ENCODE measurements around the gene SCN1B. TPM values are rescaled to one million over a fixed set of nuclear protein-coding genes. Genes with fewer than 3 reads are reported as not detected.

SCN1B gene
- total RNA-seq, 1 donor from 2014 or later, result 8.6 TPM

GRCh38 chr19:35042954-35043604 is 12.8 kb downstream of the SCN1B start:
- H3K4me1 ChIP-seq, result peaks cover 32% of the 10 kb centered on the region
- TF ChIP-seq CTCF (IDR thresholded peaks at IDR 0.05) (no peak), POLR2A (IDR thresholded peaks at IDR 0.05) (no peak), POLR2AphosphoS5 (IDR thresholded peaks at IDR 0.05; ENCODE audit: insufficient read depth in 1 of 2, low read depth in 1 of 2) (no peak)
- H3K27me3 ChIP-seq, result no peaks in the 10 kb centered on the region
- no peak overlapping the region for H3K4me3 ChIP-seq
- intact Hi-C loops (cut with DNase I), result no loop called here
- no peaks in the 10 kb centered on the region for H3K36me3 ChIP-seq
- DNase-seq (ENCODE audit: extremely low spot score in 2 of 2), result no peak
- H3K27ac ChIP-seq, result no peak overlapping the region
- H3K9me3 ChIP-seq, result no peaks in the 10 kb centered on the region

DNA sequence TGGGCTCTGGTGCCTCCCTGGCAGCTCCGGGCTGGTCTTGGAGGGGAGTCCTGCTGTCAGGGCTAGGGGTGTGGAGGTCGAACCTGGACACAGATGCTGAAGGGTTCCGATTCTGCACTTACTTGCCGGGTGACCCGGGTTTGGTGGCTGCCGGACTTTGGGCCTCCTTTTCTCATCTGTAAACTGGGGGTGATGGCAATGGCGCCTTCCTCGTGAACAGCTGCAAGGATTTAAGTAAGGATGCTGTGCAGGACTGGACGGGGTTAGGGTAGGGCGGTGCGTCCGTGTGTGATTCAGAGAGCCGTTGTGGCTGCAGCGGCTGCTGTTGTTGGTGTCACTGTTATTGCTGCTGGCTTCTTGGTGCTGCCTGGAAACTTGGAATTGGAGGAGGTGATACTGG is 13.6 kb downstream of the SCN1B start:
- peaks cover 32% of the 10 kb centered on the region for H3K4me1 ChIP-seq
- H3K9me3 ChIP-seq, result no peaks in the 10 kb centered on the region
- no peak for DNase-seq (ENCODE audit: extremely low spot score in 2 of 2)
- no peak overlapping the region for H3K4me3 ChIP-seq
- no peak for TF ChIP-seq CTCF (IDR thresholded peaks at IDR 0.05)
- H3K27ac ChIP-seq, result no peak overlapping the region
- no peaks in the 10 kb centered on the region for H3K27me3 ChIP-seq
- no peaks in the 10 kb centered on the region for H3K36me3 ChIP-seq
- intact Hi-C loops (cut with DNase I), result no loop called here

GRCh38 chr19:35044317-35045117 is 14.2 kb downstream of the SCN1B start:
- TF ChIP-seq CTCF (IDR thresholded peaks at IDR 0.05) (peak; percentile 67 to 76 (median 70)), POLR2AphosphoS5 (IDR thresholded peaks at IDR 0.05; ENCODE audit: insufficient read depth in 1 of 2, low read depth in 1 of 2) (no peak)
- no peak for DNase-seq (ENCODE audit: extremely low spot score in 2 of 2)
- H3K27ac ChIP-seq, result no peak overlapping the region
- H3K4me3 ChIP-seq, result no peak overlapping the region
- H3K36me3 ChIP-seq, result no peaks in the 10 kb centered on the region
- H3K9me3 ChIP-seq, result no peaks in the 10 kb centered on the region
- H3K27me3 ChIP-seq, result no peaks in the 10 kb centered on the region
- intact Hi-C loops (cut with DNase I), result no loop called here
- peaks cover 31% of the 10 kb centered on the region for H3K4me1 ChIP-seq

- TF ChIP-seq POLR2A (IDR thresholded peaks at IDR 0.05) (no peak), CTCF (IDR thresholded peaks at IDR 0.05) (peak in 1 of 3 experiments; percentile 18)
- intact Hi-C loops (cut with DNase I), result no loop called here
These were observed 15.5 kb downstream of the SCN1B start for GRCh38 chr19:35045667-35046300.

DNA sequence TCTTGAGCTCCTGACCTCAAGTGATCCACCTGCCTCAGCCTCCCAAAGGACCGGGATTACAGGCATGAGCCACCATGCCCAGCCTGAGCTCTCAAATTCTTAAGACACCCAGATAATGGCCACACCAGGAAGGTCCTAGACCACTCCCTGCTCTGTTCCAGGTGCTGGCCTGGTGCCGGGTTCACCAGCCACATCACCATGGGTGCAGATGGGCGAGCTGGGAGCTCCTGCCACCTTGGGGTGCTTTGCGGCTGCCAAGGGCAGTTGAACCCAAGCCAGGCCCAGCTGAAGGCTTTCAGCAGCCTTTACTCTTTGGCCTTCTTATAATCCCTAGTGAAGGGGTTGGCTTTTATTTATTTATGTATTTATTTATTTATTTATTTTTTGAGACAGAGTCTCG is 16.2 kb downstream of the SCN1B start:
- intact Hi-C loops (cut with DNase I), result no loop called here
- peaks cover 12% of the 10 kb centered on the region for H3K4me1 ChIP-seq
- no peaks in the 10 kb centered on the region for H3K36me3 ChIP-seq
- H3K4me3 ChIP-seq, result no peak overlapping the region
- H3K27ac ChIP-seq, result no peak overlapping the region
- TF ChIP-seq POLR2A (IDR thresholded peaks at IDR 0.05) (no peak), CTCF (IDR thresholded peaks at IDR 0.05) (no peak), POLR2AphosphoS5 (IDR thresholded peaks at IDR 0.05; ENCODE audit: insufficient read depth in 1 of 2, low read depth in 1 of 2) (no peak)
- no peak for DNase-seq (ENCODE audit: extremely low spot score in 2 of 2)
- no peaks in the 10 kb centered on the region for H3K9me3 ChIP-seq
- no peaks in the 10 kb centered on the region for H3K27me3 ChIP-seq

More at GRCh38 chr19:35045667-35046300, 15.5 kb downstream of the SCN1B start:
- Histone ChIP-seq H3K36me3 (no peaks in the 10 kb centered on the region), H3K4me3 (no peak overlapping the region), H3K4me1 (peaks cover 19% of the 10 kb centered on the region), H3K9me3 (no peaks in the 10 kb centered on the region), H3K27me3 (no peaks in the 10 kb centered on the region), H3K27ac (no peak overlapping the region)
- DNase-seq (ENCODE audit: extremely low spot score in 2 of 2), result no peak
